Prostate gland (tissue), 2 donors: ENCODE measurements around the gene NSD2. TPM values are rescaled to one million over a fixed set of nuclear protein-coding genes. Genes with fewer than 3 reads are reported as not detected.

ENCODE experiments used
- DNase-seq: peaks from one replicate; pipeline ENCODE4 v3.0.0-alpha.2; 2019; ENCODE audit warnings: low spot score
- H3K27ac ChIP-seq, 2 donors: fragments of 200-600 bp; sonication (generic); 2 replicates each; pipeline ENCODE4 v1.5.1; 2017 to 2019
- H3K27me3 ChIP-seq: fragments of 200-600 bp; sonication (generic); replicated peaks from 2 replicates; pipeline ENCODE4 v1.5.1; 2019; ENCODE audit not compliant: insufficient read depth
- H3K36me3 ChIP-seq, 2 donors: fragments of 200-600 bp; sonication (generic); 1 replicate in 1 of 2; 2 replicates in 1 of 2; pipeline versions ENCODE4 v1.5.1 to v1.8.1; 2017 to 2019
- H3K4me1 ChIP-seq: fragments of 200-600 bp; sonication (generic); replicated peaks from 2 replicates; pipeline ENCODE4 v1.5.1; 2019
- H3K4me3 ChIP-seq, 2 donors: fragments of 200-600 bp; sonication (generic); 2 replicates each; pipeline ENCODE4 v1.5.1; 2017 to 2019
- H3K9me3 ChIP-seq: fragments of 200-600 bp; sonication (generic); 2 replicates; pipeline ENCODE4 v1.5.1; 2017
- CTCF ChIP-seq, 4 experiments: fragments of 200-600 bp in 2 of 4; fragments of 450-650 bp in 2 of 4; sonication (generic) in 2 of 4; IDR thresholded peaks; 1 replicate in 3 of 4; 2 replicates in 1 of 4; pipeline ENCODE4 v1.5.1; 2016 to 2019; ENCODE audit warnings: antibody characterized with exemption in 4 of 4, mild to moderate bottlenecking in 2 of 4, moderate library complexity in 2 of 4
- POLR2A ChIP-seq: fragments of 450-650 bp; IDR thresholded peaks from one replicate; pipeline ENCODE4 v1.6.1; 2016; ENCODE audit warnings: antibody characterized with exemption, mild to moderate bottlenecking
- POLR2AphosphoS5 ChIP-seq: sonication (generic); formaldehyde crosslinking; IDR thresholded peaks from one replicate; pipeline ENCODE4 v1.6.1; 2017; ENCODE audit warnings: antibody characterized with exemption
- WGBS: methylation state at CpG from one replicate; pipeline ENCODE4 v1.1.5; 2018; 5-methylcytosine and 5-hydroxymethylcytosine counted together
- intact Hi-C: fragments of 100-400 bp; cut with DNase I; formaldehyde crosslinking; loops from one replicate; pipeline ENCODE4 v1.14.2; 2022
- total RNA-seq, 2 donors: library from RNA; depleted of rRNA; stranded (reverse); fragments of >200 nt; gene quantifications; one replicate each; pipeline ENCODE4 v1.1.0, GENCODE V29; 2016

The NSD2 gene
- total RNA-seq, 2 donors from 2014 or later, result 18.0 to 75.0 TPM

GRCh38 chr4:1873291-1873690 is 2.1 kb downstream of the NSD2 start:
- no peak overlapping the region for H3K4me3 ChIP-seq
- H3K4me1 ChIP-seq, result peaks cover 2% of the 10 kb centered on the region
- 85% methylated on average over 4 of the region's 4 CpGs for WGBS
- DNase-seq, result no peak
- H3K27ac ChIP-seq, result no peak overlapping the region
- TF ChIP-seq POLR2AphosphoS5, result no peak
- no peak for TF ChIP-seq CTCF (IDR thresholded peaks at IDR 0.05)
- no peak for TF ChIP-seq POLR2A
- no peaks in the 10 kb centered on the region for H3K9me3 ChIP-seq
- intact Hi-C loops, result no loop called here
- H3K27me3 ChIP-seq, result no peaks in the 10 kb centered on the region
- no peaks in the 10 kb centered on the region for H3K36me3 ChIP-seq

GRCh38 chr4:1873776-1874175 is 2.6 kb downstream of the NSD2 start:
- no peak overlapping the region for H3K4me3 ChIP-seq
- no peak overlapping the region for H3K27ac ChIP-seq
- no peaks in the 10 kb centered on the region for H3K9me3 ChIP-seq
- peaks cover 2% of the 10 kb centered on the region for H3K4me1 ChIP-seq
- no peaks in the 10 kb centered on the region for H3K27me3 ChIP-seq
- no peak for DNase-seq
- intact Hi-C loops, result no loop called here
- TF ChIP-seq CTCF (IDR thresholded peaks at IDR 0.05), result no peak
- TF ChIP-seq POLR2A, result no peak
- no peak for TF ChIP-seq POLR2AphosphoS5
- WGBS, result 85% methylated on average over 3 of the region's 3 CpGs
- H3K36me3 ChIP-seq, result no peaks in the 10 kb centered on the region

GRCh38 chr4:1874201-1874600 is 3.0 kb downstream of the NSD2 start:
- TF ChIP-seq CTCF (IDR thresholded peaks at IDR 0.05) (no peak), POLR2A (no peak), POLR2AphosphoS5 (no peak)
- Histone ChIP-seq H3K27ac (no peak overlapping the region), H3K27me3 (no peaks in the 10 kb centered on the region), H3K9me3 (no peaks in the 10 kb centered on the region), H3K4me1 (peaks cover 2% of the 10 kb centered on the region), H3K4me3 (no peak overlapping the region), H3K36me3 (no peaks in the 10 kb centered on the region)
- no peak for DNase-seq
- 88% methylated on average over 3 of the region's 3 CpGs for WGBS
- intact Hi-C loops, result no loop called here

- H3K4me1 ChIP-seq, result no peaks in the 10 kb centered on the region
- no peak overlapping the region for H3K27ac ChIP-seq
- no peak for TF ChIP-seq POLR2AphosphoS5
- TF ChIP-seq POLR2A, result no peak
- TF ChIP-seq CTCF (IDR thresholded peaks at IDR 0.05), result no peak
- H3K36me3 ChIP-seq, result no peaks in the 10 kb centered on the region
- no peaks in the 10 kb centered on the region for H3K27me3 ChIP-seq
- no peak for DNase-seq
- intact Hi-C loops, result no loop called here
- 85% methylated on average over 4 of the region's 4 CpGs for WGBS
- H3K9me3 ChIP-seq, result no peaks in the 10 kb centered on the region
- no peak overlapping the region for H3K4me3 ChIP-seq
These were observed 8.3 kb downstream of the NSD2 start for GRCh38 chr4:1879485-1879884.

GRCh38 chr4:1880332-1880731 is 9.1 kb downstream of the NSD2 start:
- H3K27me3 ChIP-seq, result no peaks in the 10 kb centered on the region
- H3K9me3 ChIP-seq, result no peaks in the 10 kb centered on the region
- H3K4me3 ChIP-seq, result no peak overlapping the region
- H3K36me3 ChIP-seq, result no peaks in the 10 kb centered on the region
- intact Hi-C loops, result no loop called here
- no peak for DNase-seq
- WGBS, result 31% methylated on average over 1 of the region's 1 CpG
- TF ChIP-seq CTCF (IDR thresholded peaks at IDR 0.05) (no peak), POLR2A (no peak), POLR2AphosphoS5 (no peak)
- no peaks in the 10 kb centered on the region for H3K4me1 ChIP-seq
- H3K27ac ChIP-seq, result no peak overlapping the region
